Muscle of back (tissue), 13 donors: Measurements from ENCODE around the gene HEXIM1. TPM values are rescaled to one million over a fixed set of nuclear protein-coding genes. Genes with fewer than 3 reads are reported as not detected.
A peak's percentile ranks its signal among the peaks of the same experiment; 100 is the strongest.

Experiments used
- DNase-seq, 3 donors: peaks; one replicate each; pipeline versions ENCODE4 v3.0.0 to v3.0.0-alpha.2; 2013
- long read RNA-seq, 9 donors: transcript quantifications; one replicate each; lab custom pipeline, GENCODE V29; 2026
- polyA plus RNA-seq, 10 donors: library from polyadenylated mRNA; unstranded; fragments of 120-200 nt; gene quantifications; one replicate each; pipeline ENCODE4 v1.2.1, GENCODE V29; 2013; ENCODE audit not compliant: insufficient read length in 10 of 10

Gene HEXIM1
- polyA plus RNA-seq = 10 to 100 TPM; 16.6 to 26.6 (median 21.5) TPM
- long read RNA-seq, donor 1, transcript HEXIM1-201 (1 exons, 3,600 nt) = major isoform, 21 of 21 reads
- long read RNA-seq, donor 1, partial matches to known transcripts = 0 of 21 reads
- long read RNA-seq, donor 1, other reads (novel, unspliced or antisense) = 0 of 21 reads
- long read RNA-seq, donor 2, transcript HEXIM1-201 (1 exons, 3,600 nt) = major isoform, 23 of 23 reads
- long read RNA-seq, donor 2, partial matches to known transcripts = 0 of 23 reads
- long read RNA-seq, donor 2, other reads (novel, unspliced or antisense) = 0 of 23 reads
- long read RNA-seq, donor 3 = 0 reads
- long read RNA-seq, donor 4, transcript HEXIM1-201 (1 exons, 3,600 nt) = major isoform, 32 of 32 reads
- long read RNA-seq, donor 4, partial matches to known transcripts = 0 of 32 reads
- long read RNA-seq, donor 4, other reads (novel, unspliced or antisense) = 0 of 32 reads
- long read RNA-seq, donor 5, transcript HEXIM1-201 (1 exons, 3,600 nt) = major isoform, 32 of 32 reads
- long read RNA-seq, donor 5, partial matches to known transcripts = 0 of 32 reads
- long read RNA-seq, donor 5, other reads (novel, unspliced or antisense) = 0 of 32 reads
- long read RNA-seq, donor 6, transcript HEXIM1-201 (1 exons, 3,600 nt) = major isoform, 58 of 58 reads
- long read RNA-seq, donor 6, partial matches to known transcripts = 0 of 58 reads
- long read RNA-seq, donor 6, other reads (novel, unspliced or antisense) = 0 of 58 reads
- long read RNA-seq, donor 7, transcript HEXIM1-201 (1 exons, 3,600 nt) = major isoform, 29 of 29 reads
- long read RNA-seq, donor 7, partial matches to known transcripts = 0 of 29 reads
- long read RNA-seq, donor 7, other reads (novel, unspliced or antisense) = 0 of 29 reads
- long read RNA-seq, donor 8, transcript HEXIM1-201 (1 exons, 3,600 nt) = major isoform, 35 of 35 reads
- long read RNA-seq, donor 8, partial matches to known transcripts = 0 of 35 reads
- long read RNA-seq, donor 8, other reads (novel, unspliced or antisense) = 0 of 35 reads
- long read RNA-seq, donor 9, partial matches to known transcripts = 0 of 2 reads
- long read RNA-seq, donor 9, other reads (novel, unspliced or antisense) = 0 of 2 reads

GRCh38 chr17:45148183-45149036, at the start of gene HEXIM1:
Gene HEXIM1 (plus strand): TSS chr17:45148475. CDS start chr17:45149191, 716 bp downstream.
- DNase-seq = peak; percentile 100

GRCh38 chr17:45098869-45099616, 49.2 kb upstream of the HEXIM1 start:
- peak; percentile 61 to 85 (median 80) for DNase-seq

- no peak for DNase-seq
These were observed 46.8 kb upstream of the HEXIM1 start for GRCh38 chr17:45101546-45101882.

GRCh38 chr17:45101883-45102811, 46.1 kb upstream of the HEXIM1 start:
- no peak for DNase-seq

- DNase-seq = no peak
These were observed 45.4 kb upstream of the HEXIM1 start for GRCh38 chr17:45102856-45103255.

- no peak for DNase-seq
These were observed 44.9 kb upstream of the HEXIM1 start for GRCh38 chr17:45103269-45103795.

- no peak for DNase-seq
These were observed 44.2 kb upstream of the HEXIM1 start for GRCh38 chr17:45104029-45104428.

GRCh38 chr17:45104497-45104896, 43.8 kb upstream of the HEXIM1 start:
- no peak for DNase-seq

GRCh38 chr17:45104907-45105624, 43.2 kb upstream of the HEXIM1 start:
- no peak for DNase-seq

GRCh38 chr17:45106096-45106495, 42.2 kb upstream of the HEXIM1 start:
- DNase-seq = peak in 1 of 3 donors; percentile 53

- no peak for DNase-seq
These were observed 41.7 kb upstream of the HEXIM1 start for GRCh38 chr17:45106582-45106981.

- DNase-seq = peak in 1 of 3 donors; percentile 78
These were observed 40.8 kb upstream of the HEXIM1 start for GRCh38 chr17:45107293-45108010.

- no peak for DNase-seq
These were observed 40.2 kb upstream of the HEXIM1 start for GRCh38 chr17:45108051-45108450.

GRCh38 chr17:45108595-45109521, 39.4 kb upstream of the HEXIM1 start:
- no peak for DNase-seq

GRCh38 chr17:45110676-45111611, 37.3 kb upstream of the HEXIM1 start:
- no peak for DNase-seq
